Stimulated activated CD8-positive, alpha-beta memory T cell treated with anti-CD3 and anti-CD28 coated beads, Interleukin-7, amount 100 ng/mL, for 1 hour (primary cell): ENCODE results near the gene TGFA.

ENCODE experiments used
- DNase-seq, 2 donors: peaks; one replicate each; pipeline ENCODE4 v3.0.0-alpha.2; 2020; ENCODE audit warnings: low read depth in 2 of 2

TGFA gene

GRCh38 chr2:70553584-70554337 lies at the start of gene TGFA:
Gene TGFA (minus strand): TSS chr2:70553826. CDS start chr2:70553767, 59 bp downstream.
- DNase-seq = peak; percentile 30 to 32

- DNase-seq = no peak
Measured at GRCh38 chr2:70603066-70603465, 49.4 kb upstream of the TGFA start.

GRCh38 chr2:70598197-70598596 lies 44.6 kb upstream of the TGFA start:
- DNase-seq = no peak

- DNase-seq = no peak
Measured at GRCh38 chr2:70596739-70597138, 43.1 kb upstream of the TGFA start.

- DNase-seq = no peak
Measured at GRCh38 chr2:70596293-70596692, 42.7 kb upstream of the TGFA start.

GRCh38 chr2:70583091-70583490 lies 29.5 kb upstream of the TGFA start:
- no peak for DNase-seq

GRCh38 chr2:70580352-70580751 lies 26.7 kb upstream of the TGFA start:
- DNase-seq = no peak

- no peak for DNase-seq
Measured at GRCh38 chr2:70574618-70575017, 21.0 kb upstream of the TGFA start.

GRCh38 chr2:70574109-70574508 lies 20.5 kb upstream of the TGFA start:
- DNase-seq = no peak

- DNase-seq = no peak
Measured at GRCh38 chr2:70570041-70570661, 16.5 kb upstream of the TGFA start.

- DNase-seq = no peak
Measured at GRCh38 chr2:70569559-70569958, 15.9 kb upstream of the TGFA start.

- no peak for DNase-seq
Measured at GRCh38 chr2:70566906-70567305, 13.3 kb upstream of the TGFA start.

GRCh38 chr2:70566464-70566863 lies 12.8 kb upstream of the TGFA start:
- no peak for DNase-seq

GRCh38 chr2:70565039-70565731 lies 11.6 kb upstream of the TGFA start:
- DNase-seq = no peak

- DNase-seq = no peak
Measured at GRCh38 chr2:70561893-70562292, 8.3 kb upstream of the TGFA start.

GRCh38 chr2:70560442-70560841 lies 6.8 kb upstream of the TGFA start:
- no peak for DNase-seq

- DNase-seq = no peak
Measured at GRCh38 chr2:70560040-70560439, 6.4 kb upstream of the TGFA start.

- no peak for DNase-seq
Measured at GRCh38 chr2:70558195-70558808, 4.7 kb upstream of the TGFA start.

GRCh38 chr2:70557171-70557838 lies 3.7 kb upstream of the TGFA start:
- DNase-seq = no peak

GRCh38 chr2:70556608-70557007 lies 3.0 kb upstream of the TGFA start:
- DNase-seq = no peak

- DNase-seq = no peak
Measured at GRCh38 chr2:70554338-70554892, 789 bp upstream of the TGFA start.

GRCh38 chr2:70553334-70553583 lies 367 bp downstream of the TGFA start:
- no peak for DNase-seq
